ENCODE data around the gene PARN. TPM values are rescaled to one million over a fixed set of nuclear protein-coding genes. Genes with fewer than 3 reads are reported as not detected.

PARN gene
- total RNA-seq, 1 experiment from 2014 or later: 30.7 TPM

DNA sequence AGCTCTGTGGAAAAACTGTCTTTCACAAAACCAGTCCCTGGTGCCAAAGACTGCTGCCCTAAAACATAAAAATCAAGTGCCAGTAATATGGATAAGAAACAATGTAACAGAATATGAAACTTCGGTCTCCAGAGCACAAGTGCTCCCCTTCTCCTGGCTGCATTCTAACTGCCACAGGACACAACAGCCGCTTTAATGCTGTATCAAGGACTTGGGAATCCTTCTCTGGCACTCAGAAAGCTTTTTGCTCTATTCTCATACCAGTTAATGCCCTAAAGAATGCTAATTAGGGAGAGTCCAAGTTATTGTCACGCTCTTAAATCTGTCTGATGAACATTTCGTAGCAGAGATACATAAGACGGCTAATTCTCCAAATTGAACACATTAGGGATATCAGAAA is 90.9 kb downstream of the PARN start:
- no TSS peak for BruUV-seq (replicated peaks)
- TF ChIP-seq, protein P1, sequence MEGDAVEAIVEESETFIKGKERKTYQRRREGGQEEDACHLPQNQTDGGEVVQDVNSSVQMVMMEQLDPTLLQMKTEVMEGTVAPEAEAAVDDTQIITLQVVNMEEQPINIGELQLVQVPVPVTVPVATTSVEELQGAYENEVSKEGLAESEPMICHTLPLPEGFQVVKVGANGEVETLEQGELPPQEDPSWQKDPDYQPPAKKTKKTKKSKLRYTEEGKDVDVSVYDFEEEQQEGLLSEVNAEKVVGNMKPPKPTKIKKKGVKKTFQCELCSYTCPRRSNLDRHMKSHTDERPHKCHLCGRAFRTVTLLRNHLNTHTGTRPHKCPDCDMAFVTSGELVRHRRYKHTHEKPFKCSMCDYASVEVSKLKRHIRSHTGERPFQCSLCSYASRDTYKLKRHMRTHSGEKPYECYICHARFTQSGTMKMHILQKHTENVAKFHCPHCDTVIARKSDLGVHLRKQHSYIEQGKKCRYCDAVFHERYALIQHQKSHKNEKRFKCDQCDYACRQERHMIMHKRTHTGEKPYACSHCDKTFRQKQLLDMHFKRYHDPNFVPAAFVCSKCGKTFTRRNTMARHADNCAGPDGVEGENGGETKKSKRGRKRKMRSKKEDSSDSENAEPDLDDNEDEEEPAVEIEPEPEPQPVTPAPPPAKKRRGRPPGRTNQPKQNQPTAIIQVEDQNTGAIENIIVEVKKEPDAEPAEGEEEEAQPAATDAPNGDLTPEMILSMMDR (IDR thresholded peaks at IDR 0.05; ENCODE audit: insufficient read depth in 1 of 2, low read depth in 1 of 2, low read length in 1 of 2, severe bottlenecking in 1 of 2, unreplicated experiment in 1 of 2): no peak
- Histone ChIP-seq H3K4me1 (0 out of 2 replicates have a peak, but pooled peaks cover 3% of the 10 kb centered on the region), H3K4me3 (ENCODE audit: low read depth, low read length) (no peak overlapping the region), H3K27me3 (replicated peaks; ENCODE audit: control insufficient read depth, insufficient read depth, low read length) (no peaks in the 10 kb centered on the region), H3K36me3 (ENCODE audit: control insufficient read depth, insufficient read depth, low read length) (no peaks in the 10 kb centered on the region), H3K9me3 (peaks cover 6% of the 10 kb centered on the region; the same call in 1 of the 2 replicates)
- Mint-ChIP-seq H3K36me3 (ENCODE audit: insufficient read depth, unreplicated experiment) (peaks cover 34% of the 10 kb centered on the region), H3K4me3 (ENCODE audit: unreplicated experiment) (no peak overlapping the region), H3K27me3 (ENCODE audit: insufficient read depth, unreplicated experiment) (no peaks in the 10 kb centered on the region), H3K4me1 (ENCODE audit: low read depth, unreplicated experiment) (no peaks in the 10 kb centered on the region), H3K9me3 (ENCODE audit: unreplicated experiment) (peaks cover 12% of the 10 kb centered on the region), H3K27ac (ENCODE audit: unreplicated experiment) (no peak overlapping the region)
- ChIA-PET POLR2A (no interaction called here), CTCF (no interaction called here)
- no peak for DNase-seq
- intact Hi-C loops (cut with micrococcal nuclease; ENCODE audit: unreplicated experiment): no loop called here

DNA sequence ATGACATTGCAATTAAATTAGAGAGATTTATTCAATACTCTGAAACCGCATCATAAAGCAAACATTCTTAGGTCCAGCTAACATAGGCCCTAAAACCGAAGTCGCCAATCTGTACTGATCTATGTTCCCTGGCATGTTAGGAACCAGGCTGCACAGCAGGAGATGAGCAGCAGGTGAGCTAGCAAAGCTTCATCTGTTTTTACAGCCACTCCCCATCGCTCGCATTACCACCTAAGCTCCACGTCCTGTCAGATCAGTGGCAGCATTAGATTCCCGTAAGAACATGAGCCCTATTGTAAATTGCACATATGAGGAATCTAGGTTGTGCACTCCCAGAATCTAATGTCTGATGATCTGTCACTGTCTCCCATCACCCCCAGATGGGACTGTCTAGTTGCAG is 91.5 kb downstream of the PARN start:
- peaks cover 1% of the 10 kb centered on the region; the same call in 1 of the 2 replicates for H3K36me3 ChIP-seq (ENCODE audit: control insufficient read depth, insufficient read depth, low read length)
- H3K27me3 ChIP-seq (replicated peaks; ENCODE audit: control insufficient read depth, insufficient read depth, low read length): no peaks in the 10 kb centered on the region
- H3K4me3 ChIP-seq (ENCODE audit: low read depth, low read length): no peak overlapping the region
- TF ChIP-seq, protein P1 (IDR thresholded peaks at IDR 0.05; ENCODE audit: insufficient read depth in 1 of 2, low read depth in 1 of 2, low read length in 1 of 2, severe bottlenecking in 1 of 2, unreplicated experiment in 1 of 2): no peak
- H3K4me3 Mint-ChIP-seq (ENCODE audit: unreplicated experiment): no peak overlapping the region
- peaks cover 16% of the 10 kb centered on the region for H3K9me3 Mint-ChIP-seq (ENCODE audit: unreplicated experiment)
- POLR2A ChIA-PET: no interaction called here
- CTCF ChIA-PET: no interaction called here
- H3K4me1 ChIP-seq: no peaks in the 10 kb centered on the region
- H3K9me3 ChIP-seq: peaks cover 6% of the 10 kb centered on the region; the same call in 1 of the 2 replicates
- H3K36me3 Mint-ChIP-seq (ENCODE audit: insufficient read depth, unreplicated experiment): peaks cover 29% of the 10 kb centered on the region
- H3K4me1 Mint-ChIP-seq (ENCODE audit: low read depth, unreplicated experiment): no peaks in the 10 kb centered on the region
- intact Hi-C loops (cut with micrococcal nuclease; ENCODE audit: unreplicated experiment): no loop called here
- DNase-seq: no peak
- H3K27ac Mint-ChIP-seq (ENCODE audit: unreplicated experiment): no peak overlapping the region
- BruUV-seq (replicated peaks): no TSS peak
- no peaks in the 10 kb centered on the region for H3K27me3 Mint-ChIP-seq (ENCODE audit: insufficient read depth, unreplicated experiment)

- no peaks in the 10 kb centered on the region for H3K36me3 Mint-ChIP-seq (ENCODE audit: insufficient read depth, unreplicated experiment)
- H3K9me3 Mint-ChIP-seq (ENCODE audit: unreplicated experiment): peaks cover 10% of the 10 kb centered on the region
- H3K27me3 Mint-ChIP-seq (ENCODE audit: insufficient read depth, unreplicated experiment): no peaks in the 10 kb centered on the region
- no peak overlapping the region for H3K4me3 ChIP-seq (ENCODE audit: low read depth, low read length)
- H3K4me3 Mint-ChIP-seq (ENCODE audit: unreplicated experiment): no peak overlapping the region
- DNase-seq: no peak
- H3K27ac Mint-ChIP-seq (ENCODE audit: unreplicated experiment): no peak overlapping the region
- POLR2A ChIA-PET: no interaction called here
- no peaks in the 10 kb centered on the region for H3K9me3 ChIP-seq
- H3K36me3 ChIP-seq (ENCODE audit: control insufficient read depth, insufficient read depth, low read length): peaks cover 2% of the 10 kb centered on the region; the same call in 1 of the 2 replicates
- intact Hi-C loops (cut with micrococcal nuclease; ENCODE audit: unreplicated experiment): no loop called here
- H3K4me1 ChIP-seq: no peaks in the 10 kb centered on the region
- TF ChIP-seq, protein P1 (IDR thresholded peaks at IDR 0.05; ENCODE audit: insufficient read depth in 1 of 2, low read depth in 1 of 2, low read length in 1 of 2, severe bottlenecking in 1 of 2, unreplicated experiment in 1 of 2): no peak
- peaks cover 6% of the 10 kb centered on the region for H3K4me1 Mint-ChIP-seq (ENCODE audit: low read depth, unreplicated experiment)
- no TSS peak for BruUV-seq (replicated peaks)
- H3K27me3 ChIP-seq (replicated peaks; ENCODE audit: control insufficient read depth, insufficient read depth, low read length): no peaks in the 10 kb centered on the region
- CTCF ChIA-PET: interaction anchor here (0.7 kb wide), 2 partner anchors 9 to 20 kb away, joined by 3 to 5 read pairs; no protein-coding TSS in a partner anchor
These were observed 98.4 kb downstream of the PARN start for GRCh38 chr16:14531613-14532012.

Data from Caco-2 (cell line).